Heart left ventricle (tissue), 16 donors: Measurements from ENCODE around the gene SLC9B1. TPM values are rescaled to one million over a fixed set of nuclear protein-coding genes. Genes with fewer than 3 reads are reported as not detected.

Experiments used
- ATAC-seq, 4 donors: fragments of 200-7000 bp; cut with Tn5 transposase; one replicate each; pipeline ENCODE4 v1.9.1; 2020 to 2022; ENCODE audit warnings: moderate library complexity in 4 of 4, mild to moderate bottlenecking in 3 of 4, moderate number of reproducible peaks in 1 of 4
- DNase-seq, 5 donors: peaks; one replicate each; pipeline ENCODE4 v3.0.0-alpha.2; 2020
- H3K27ac ChIP-seq, 12 donors: fragments of 200-600 bp; sonication (generic) in 4 of 12; one replicate each; pipeline versions ENCODE4 v1.5.0 to v1.8.0; 2016 to 2022; ENCODE audit warnings: mild to moderate bottlenecking in 2 of 12
- H3K27me3 ChIP-seq, 9 donors: fragments of 200-600 bp; sonication (generic) in 2 of 9; one replicate each; pipeline versions ENCODE4 v1.5.1 to v1.8.0; 2016 to 2022; ENCODE audit warnings: mild to moderate bottlenecking in 3 of 9
- H3K36me3 ChIP-seq, 9 donors: fragments of 200-600 bp; sonication (generic) in 2 of 9; one replicate each; pipeline versions ENCODE4 v1.5.0 to v1.8.0; 2018 to 2022; ENCODE audit warnings: mild to moderate bottlenecking in 2 of 9
- H3K4me1 ChIP-seq, 12 donors: fragments of 200-600 bp; sonication (generic) in 4 of 12; one replicate each; pipeline versions ENCODE4 v1.5.0 to v1.8.0; 2016 to 2022; ENCODE audit warnings: mild to moderate bottlenecking in 3 of 12
- H3K4me3 ChIP-seq, 12 donors: fragments of 200-600 bp; sonication (generic) in 4 of 12; one replicate each; pipeline versions ENCODE4 v1.5.0 to v1.8.0; 2017 to 2022; ENCODE audit warnings: mild to moderate bottlenecking in 9 of 12, moderate library complexity in 4 of 12
- H3K9me3 ChIP-seq, 12 donors: fragments of 200-600 bp; sonication (generic) in 4 of 12; one replicate each; pipeline versions ENCODE4 v1.5.0 to v1.8.0; 2016 to 2022; ENCODE audit warnings: mild to moderate bottlenecking in 1 of 12
- CTCF ChIP-seq, 12 donors: fragments of 200-600 bp; sonication (generic) in 4 of 12; IDR thresholded peaks; one replicate each; pipeline versions ENCODE4 v1.5.0 to v1.8.0; 2018 to 2022; ENCODE audit warnings: antibody characterized with exemption in 12 of 12, mild to moderate bottlenecking in 5 of 12
- POLR2A ChIP-seq, 2 donors: fragments of 450-650 bp; IDR thresholded peaks; one replicate each; pipeline ENCODE4 v1.6.1; 2017; ENCODE audit warnings: antibody characterized with exemption in 2 of 2, mild to moderate bottlenecking in 2 of 2, moderate library complexity in 2 of 2
- WGBS, 4 donors: extraction: QIAGEN DNeasy Blood & Tissue Kit in 2 of 4; methylation state at CpG; one replicate each; pipeline versions ENCODE4 v1.1.5 to v1.1.7; 2013 to 2018; 5-methylcytosine and 5-hydroxymethylcytosine counted together
- intact Hi-C, 10 donors: fragments of 100-400 bp; cut with DNase I; formaldehyde crosslinking; loops; one replicate each; pipeline versions ENCODE4 v1.11.1 to v1.14.2; 2022
- long read RNA-seq, 3 donors: library from polyadenylated mRNA; unstranded; transcript quantifications; one replicate each; pipeline ENCODE4 v2.0.0, GENCODE V29; 2020 to 2021
- polyA plus RNA-seq, 2 donors: library from polyadenylated mRNA; stranded (reverse); fragments of 200-250 nt; gene quantifications; one replicate each; pipeline ENCODE4 v1.2.3, GENCODE V29; 2013
- total RNA-seq, 9 donors: library from RNA; depleted of rRNA in 2 of 9; stranded (reverse); fragments of >200 nt in 2 of 9; fragmentation: NEBNext Ultra II Directional in 3 of 9; extraction: Animal tissue kit (Norgen Biotek cat#: 25700) in 3 of 9; gene quantifications; one replicate each; pipeline versions ENCODE4 v1.1.0 to v1.2.4, GENCODE V29; 2016 to 2023
- donor health status: ischemic (EF 13 %, LVEDD 7.1; RV severe dilation, severe dysfunction).
- donor health status: healthy with polysubstance abuse.
- donor health status: DM: no; HTN: yes; CAD: no.
- donor health status: DM: no; HTN: no; CAD: no.
- donor health status: ischemic (EF 25% LVEDD 6.9; RV normal size, moderate dysfunction).
- donor health status: ischemic (EF 25% LVEDD 5.7; RV mildly dilated, moderate dysfunction).
- donor health status: healthy.
- donor health status: DM: yes; HTN: yes; CAD: no.
- donor health status: ischemic (EF 35%, LVEDD 5.7; RV mildly dilated, moderate dysfunction).
- donor health status: nonischemic (EF 11% LVEDD 7.7; RV severe dilation, severe dysfunction).
- donor health status: DM: yes; HTN: yes; CAD: no.
- donor health status: PGD.
- donor health status: ischemic (EF 29% LVEDD 5.4; RV normal size, mild dysfunction).
- donor health status: nonischemic (EF 23%, LVEDD 6.1; RV moderate dilation, normal function).

SLC9B1 gene
- total RNA-seq (1 to 10 TPM in 2 of 9 donors, under 1 TPM in 4, not detected in 3; 0.28 to 1.8 (median 0.61) TPM), polyA plus RNA-seq (under 1 TPM; 0.07 to 0.15 TPM)
- long read RNA-seq, donor 1, result 0 reads
- long read RNA-seq, donor 2, result 0 reads
- long read RNA-seq, donor 3, partial matches to known transcripts, result 0 of 1 reads
- long read RNA-seq, donor 3, other reads (novel, unspliced or antisense), result 1 of 1 reads

- TF ChIP-seq POLR2A (IDR thresholded peaks at IDR 0.05) (peak in 1 of 2 donors; percentile 69), CTCF (IDR thresholded peaks at IDR 0.05) (no peak)
- H3K27me3 ChIP-seq, result no peaks in the 10 kb centered on the region
- intact Hi-C loops, result loop anchor here in 8 of 10 donors (1.0 to 10.0 kb wide), 12 partner anchors 75 to 675 kb away; partner anchors contain the start of genes UBE2D3 (in 4 of the 8), BDH2 (in 3 of the 8), MANBA (in 1 of the 8) and NFKB1 (in 1 of the 8)
- peak; percentile 99 to 100 (median 100) for ATAC-seq
- peak; percentile 95 to 97 (median 96) for DNase-seq
- peak within 1 kb of the TSS; percentile 65 to 92 (median 88) for H3K27ac ChIP-seq
- H3K4me3 ChIP-seq, result peak within 1 kb of the TSS; percentile 30 to 67 (median 59)
- H3K36me3 ChIP-seq, result no peaks in the 10 kb centered on the region
- no peaks in the 10 kb centered on the region for H3K9me3 ChIP-seq
- H3K4me1 ChIP-seq, result peaks cover 0 to 18% (median 5%) of the 10 kb centered on the region in 12 donors
- WGBS, 4 donors, result 3 to 4% (median 3%) methylated on average over 46 of the region's 46 CpGs
Observed at GRCh38 chr4:103019308-103020124, at the start of gene SLC9B1. TSS of gene SLC9B1 (minus strand) at chr4:103019705. CDS start at chr4:102991711, 27,994 bp downstream.

- ATAC-seq, result no peak
Observed at GRCh38 chr4:103067841-103068547, 48.5 kb upstream of the SLC9B1 start.

GRCh38 chr4:103060453-103061148 lies 41.1 kb upstream of the SLC9B1 start:
- intact Hi-C loops, result no loop called here
- Histone ChIP-seq H3K9me3 (no peaks in the 10 kb centered on the region), H3K36me3 (peaks cover 0 to 9% (median 0%) of the 10 kb centered on the region in 9 donors), H3K4me1 (no peaks in the 10 kb centered on the region), H3K27ac (no peak overlapping the region), H3K4me3 (no peak overlapping the region), H3K27me3 (no peaks in the 10 kb centered on the region)
- no peak for ATAC-seq
- no peak for DNase-seq
- TF ChIP-seq POLR2A (IDR thresholded peaks at IDR 0.05) (no peak), CTCF (IDR thresholded peaks at IDR 0.05) (no peak)
- WGBS, 4 donors, result 96 to 100% (median 99%) methylated on average over 2 of the region's 2 CpGs

More at GRCh38 chr4:103067841-103068547, 48.5 kb upstream of the SLC9B1 start:
- peaks cover 0 to 16% (median 5%) of the 10 kb centered on the region in 9 donors for H3K36me3 ChIP-seq
- no peaks in the 10 kb centered on the region for H3K27me3 ChIP-seq
- intact Hi-C loops, result no loop called here
- 92 to 95% (median 93%) methylated on average over 2 of the region's 2 CpGs for WGBS, 4 donors
- no peak for TF ChIP-seq CTCF (IDR thresholded peaks at IDR 0.05)
- no peak overlapping the region for H3K27ac ChIP-seq
- H3K4me3 ChIP-seq, result no peak overlapping the region
- H3K9me3 ChIP-seq, result no peaks in the 10 kb centered on the region
- no peak for DNase-seq
- no peaks in the 10 kb centered on the region for H3K4me1 ChIP-seq
